NCI-H128 (cell line): Measurements from ENCODE around the gene DDX23.

Experiments
- DNase-seq: peaks from one replicate; lab custom pipeline; 2025; ENCODE audit not compliant: unreplicated experiment; lab: John Stamatoyannopoulos, UW

DDX23 gene

GRCh38 chr12:48800971-48801370, 51.0 kb downstream of the DDX23 start:
- DNase-seq: no peak

- DNase-seq: no peak
Observed at GRCh38 chr12:48800457-48800856, 51.5 kb downstream of the DDX23 start.

- DNase-seq: no peak
Observed at GRCh38 chr12:48796976-48797375, 55.0 kb downstream of the DDX23 start.

- DNase-seq: peak; percentile 76
Observed at GRCh38 chr12:48795550-48796455, 56.2 kb downstream of the DDX23 start.

- no peak for DNase-seq
Observed at GRCh38 chr12:48794870-48795269, 57.1 kb downstream of the DDX23 start.

- no peak for DNase-seq
Observed at GRCh38 chr12:48793696-48794095, 58.3 kb downstream of the DDX23 start.

- DNase-seq: no peak
Observed at GRCh38 chr12:48789858-48790326, 62.1 kb downstream of the DDX23 start.

- DNase-seq: no peak
Observed at GRCh38 chr12:48788854-48789775, 62.8 kb downstream of the DDX23 start, which contains the start of gene ADCY6. Gene ADCY6, minus strand, starts transcription at chr12:48789089. Its CDS starts 5,655 bp downstream, at chr12:48783434.

GRCh38 chr12:48788524-48788853, 63.5 kb downstream of the DDX23 start:
- no peak for DNase-seq

GRCh38 chr12:48787791-48788523, 64.0 kb downstream of the DDX23 start:
- no peak for DNase-seq

- no peak for DNase-seq
Observed at GRCh38 chr12:48786591-48787544, 65.1 kb downstream of the DDX23 start.

GRCh38 chr12:48783432-48783831, 68.5 kb downstream of the DDX23 start:
- DNase-seq: no peak

- no peak for DNase-seq
Observed at GRCh38 chr12:48782457-48783395, 69.2 kb downstream of the DDX23 start.

GRCh38 chr12:48781750-48782456, 70.1 kb downstream of the DDX23 start:
- no peak for DNase-seq

GRCh38 chr12:48780381-48781025, 71.5 kb downstream of the DDX23 start:
- no peak for DNase-seq

GRCh38 chr12:48779869-48780268, 72.1 kb downstream of the DDX23 start:
- DNase-seq: no peak
